Activated B cell treated with CpG ODN at 0.5 μM for 24 hours (primary cell): ENCODE data around the gene C22orf23. TPM values are rescaled to one million over a fixed set of nuclear protein-coding genes. Genes with fewer than 3 reads are reported as not detected.
A peak's percentile ranks its signal among the peaks of the same experiment; 100 is the strongest.

Experiments used
- ATAC-seq: fragments of 200-7000 bp; cut with Tn5 transposase; one replicate; pipeline ENCODE4 v1.10.0; 2021; ENCODE audit warnings: low read depth, mild to moderate bottlenecking, moderate library complexity
- CTCF ChIA-PET: fragments of 350-600 bp; sonication (Branson Sonifier 250); formaldehyde crosslinking; loops from one replicate; lab custom pipeline; 2021; ENCODE audit warnings: antibody characterized with exemption; lab: Charles Lee
- POLR2A ChIA-PET: fragments of 350-600 bp; sonication (Branson Sonifier 250); formaldehyde crosslinking; loops from one replicate; lab custom pipeline; 2021; ENCODE audit warnings: antibody characterized with exemption; lab: Charles Lee
- DNase-seq: peaks from one replicate; pipeline ENCODE4 v3.0.0; 2022
- H3K27ac Mint-ChIP-seq: one replicate; pipeline ENCODE4 v1.8.0; 2020; ENCODE audit warnings: mixed read lengths
- H3K27me3 Mint-ChIP-seq: one replicate; pipeline ENCODE4 v1.8.0; 2021; ENCODE audit warnings: mixed read lengths
- H3K36me3 Mint-ChIP-seq: one replicate; pipeline ENCODE4 v1.8.0; 2021; ENCODE audit warnings: low read depth, mixed read lengths
- H3K4me1 Mint-ChIP-seq: one replicate; pipeline ENCODE4 v1.8.0; 2021; ENCODE audit warnings: mixed read lengths
- H3K4me3 Mint-ChIP-seq: one replicate; pipeline ENCODE4 v1.8.0; 2020; ENCODE audit warnings: mild to moderate bottlenecking, mixed read lengths
- H3K9me3 Mint-ChIP-seq: one replicate; pipeline ENCODE4 v1.8.0; 2020; ENCODE audit warnings: mixed read lengths
- intact Hi-C: fragments of 100-400 bp; cut with micrococcal nuclease; formaldehyde crosslinking; loops from one replicate; pipeline ENCODE4 v1.15.1; 2024
- total RNA-seq: library from RNA; stranded (reverse); gene quantifications from 2 replicates; pipeline ENCODE4 v1.2.3, GENCODE V29; 2022
- TF ChIP-seq, protein P1 (sequence below): fragments of 200-600 bp; IDR thresholded peaks from one replicate; pipeline ENCODE4 v1.8.0; 2022; ENCODE audit warnings: antibody characterized with exemption, mild to moderate bottlenecking

Gene C22orf23
- total RNA-seq, 1 donor from 2014 or later = 0.16 TPM

GRCh38 chr22:37904572-37905533 lies 48.5 kb downstream of the C22orf23 start:
- Mint-ChIP-seq H3K27me3 (no peaks in the 10 kb centered on the region), H3K4me1 (peaks cover 22% of the 10 kb centered on the region), H3K9me3 (no peaks in the 10 kb centered on the region), H3K4me3 (peak overlapping the region; percentile 78), H3K36me3 (no peaks in the 10 kb centered on the region), H3K27ac (peak overlapping the region; percentile 85)
- TF ChIP-seq, protein P1, sequence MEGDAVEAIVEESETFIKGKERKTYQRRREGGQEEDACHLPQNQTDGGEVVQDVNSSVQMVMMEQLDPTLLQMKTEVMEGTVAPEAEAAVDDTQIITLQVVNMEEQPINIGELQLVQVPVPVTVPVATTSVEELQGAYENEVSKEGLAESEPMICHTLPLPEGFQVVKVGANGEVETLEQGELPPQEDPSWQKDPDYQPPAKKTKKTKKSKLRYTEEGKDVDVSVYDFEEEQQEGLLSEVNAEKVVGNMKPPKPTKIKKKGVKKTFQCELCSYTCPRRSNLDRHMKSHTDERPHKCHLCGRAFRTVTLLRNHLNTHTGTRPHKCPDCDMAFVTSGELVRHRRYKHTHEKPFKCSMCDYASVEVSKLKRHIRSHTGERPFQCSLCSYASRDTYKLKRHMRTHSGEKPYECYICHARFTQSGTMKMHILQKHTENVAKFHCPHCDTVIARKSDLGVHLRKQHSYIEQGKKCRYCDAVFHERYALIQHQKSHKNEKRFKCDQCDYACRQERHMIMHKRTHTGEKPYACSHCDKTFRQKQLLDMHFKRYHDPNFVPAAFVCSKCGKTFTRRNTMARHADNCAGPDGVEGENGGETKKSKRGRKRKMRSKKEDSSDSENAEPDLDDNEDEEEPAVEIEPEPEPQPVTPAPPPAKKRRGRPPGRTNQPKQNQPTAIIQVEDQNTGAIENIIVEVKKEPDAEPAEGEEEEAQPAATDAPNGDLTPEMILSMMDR = no peak
- intact Hi-C loops = no loop called here
- ATAC-seq (peak; percentile 41), DNase-seq (peak; percentile 22)
- ChIA-PET CTCF (interaction anchor here (0.9 to 1.7 kb wide), 5 partner anchors 10 to 63 kb away, joined by 3 to 10 read pairs (median 6); no protein-coding TSS in a partner anchor), POLR2A (interaction anchor here (0.5 to 1.8 kb wide), 4 partner anchors 9 to 1356 kb away, joined by 3 to 6 read pairs (median 4); partner anchors contain the start of gene ANKRD54)

DNA sequence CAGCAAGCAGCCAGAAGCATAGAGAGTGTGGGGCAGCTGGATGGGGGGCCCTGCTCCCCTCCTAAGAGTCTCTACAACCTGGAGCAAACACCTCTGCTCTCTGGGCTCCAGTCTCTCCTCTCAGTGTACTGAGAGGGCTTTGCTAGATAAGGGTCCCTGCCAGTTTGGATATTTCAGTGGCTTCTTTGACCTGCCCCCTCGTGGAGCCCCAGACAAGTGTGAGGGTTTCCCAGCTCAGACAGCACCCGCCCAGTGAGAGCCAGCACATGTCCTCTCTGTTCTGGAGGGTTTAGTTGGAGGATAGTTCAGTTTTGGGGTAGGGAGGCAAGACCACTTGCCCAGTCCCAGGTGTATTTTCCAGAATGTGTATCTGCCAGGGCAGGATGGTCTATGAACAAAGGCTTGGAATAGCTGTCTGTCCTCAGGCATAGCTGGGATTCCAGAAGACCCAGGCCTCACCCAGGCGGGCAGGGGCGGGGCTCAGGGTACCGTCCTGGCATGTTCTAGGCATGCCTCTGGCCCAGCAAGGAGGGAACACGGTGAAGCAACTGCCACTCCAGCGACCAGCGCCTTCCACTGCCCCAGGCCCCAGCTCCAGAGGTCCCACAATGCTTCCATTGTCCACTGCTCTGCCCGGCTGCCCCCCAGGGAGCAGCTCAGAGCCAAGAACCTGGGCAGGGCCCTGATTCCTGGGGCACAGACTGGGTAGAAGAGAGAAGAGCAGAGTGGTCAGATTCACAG lies 54.8 kb downstream of the C22orf23 start:
- no peak overlapping the region for H3K4me3 Mint-ChIP-seq
- no peak for DNase-seq
- no peaks in the 10 kb centered on the region for H3K36me3 Mint-ChIP-seq
- CTCF ChIA-PET = interaction anchor here (1.2 to 1.4 kb wide), 2 partner anchors 12 to 81 kb away, joined by 3 read pairs; no protein-coding TSS in a partner anchor
- ATAC-seq = no peak
- H3K4me1 Mint-ChIP-seq = peaks cover 12% of the 10 kb centered on the region
- H3K27ac Mint-ChIP-seq = no peak overlapping the region
- intact Hi-C loops = loop anchor here (5.0 kb wide), 1 partner anchor 34 kb away; no protein-coding TSS in a partner anchor
- POLR2A ChIA-PET = interaction anchor here (0.6 to 1.3 kb wide), 3 partner anchors 9 to 20 kb away, joined by 3 to 7 read pairs (median 5); no protein-coding TSS in a partner anchor
- H3K9me3 Mint-ChIP-seq = no peaks in the 10 kb centered on the region
- TF ChIP-seq, protein P1 = no peak
- no peaks in the 10 kb centered on the region for H3K27me3 Mint-ChIP-seq

GRCh38 chr22:37897807-37898206 lies 55.6 kb downstream of the C22orf23 start:
- POLR2A ChIA-PET = interaction anchor here (1.3 kb wide), 1 partner anchor 10 kb away, joined by 7 read pairs; no protein-coding TSS in a partner anchor
- H3K4me3 Mint-ChIP-seq = no peak overlapping the region
- CTCF ChIA-PET = interaction anchor here (1.0 to 1.4 kb wide), 3 partner anchors 8 to 80 kb away, joined by 3 to 6 read pairs (median 3); partner anchors contain the start of gene MICALL1

GRCh38 chr22:37896939-37897338 lies 56.5 kb downstream of the C22orf23 start:
- no peaks in the 10 kb centered on the region for H3K9me3 Mint-ChIP-seq
- TF ChIP-seq, protein P1 = no peak
- ATAC-seq (no peak), DNase-seq (no peak)
- H3K4me3 Mint-ChIP-seq = no peak overlapping the region
- H3K27ac Mint-ChIP-seq = peak overlapping the region; percentile 84
- peaks cover 3% of the 10 kb centered on the region for H3K36me3 Mint-ChIP-seq
- no peaks in the 10 kb centered on the region for H3K27me3 Mint-ChIP-seq
- intact Hi-C loops = loop anchor here (5.0 kb wide), 1 partner anchor 35 kb away; no protein-coding TSS in a partner anchor
- peaks cover 12% of the 10 kb centered on the region for H3K4me1 Mint-ChIP-seq
- ChIA-PET POLR2A (interaction anchor here (0.8 kb wide), 1 partner anchor 12 kb away, joined by 3 read pairs; no protein-coding TSS in a partner anchor), CTCF (interaction anchor here (1.0 to 1.3 kb wide), 3 partner anchors 9 to 79 kb away, joined by 3 to 6 read pairs (median 4); partner anchors contain the start of gene MICALL1)

More at GRCh38 chr22:37897807-37898206, 55.6 kb downstream of the C22orf23 start:
- no peak for ATAC-seq
- Mint-ChIP-seq H3K9me3 (no peaks in the 10 kb centered on the region), H3K27me3 (no peaks in the 10 kb centered on the region), H3K4me1 (peaks cover 12% of the 10 kb centered on the region), H3K36me3 (peaks cover under 1% of the 10 kb centered on the region), H3K27ac (no peak overlapping the region)
- TF ChIP-seq, protein P1 = no peak
- DNase-seq = no peak
- intact Hi-C loops = loop anchor here (5.0 kb wide), 1 partner anchor 34 kb away; no protein-coding TSS in a partner anchor
